Neural cell (in vitro differentiated cells): ENCODE results near the gene AP3S1. TPM values are rescaled to one million over a fixed set of nuclear protein-coding genes. Genes with fewer than 3 reads are reported as not detected.
A peak's percentile ranks its signal among the peaks of the same experiment; 100 is the strongest.

Source experiments
- H2AFZ ChIP-seq: fragments of 200-600, 300-800 bp; sonication (generic), shearing (Covaris generic); 2 replicates; pipeline ENCODE4 v1.6.0; 2014; ENCODE audit warnings: low read depth, mild to moderate bottlenecking, antibody characterized with exemption, low read length, moderate library complexity
- H3F3A ChIP-seq: fragments of 200-600 bp; shearing (Covaris generic); 2 replicates; pipeline ENCODE4 v1.6.1; 2016; ENCODE audit warnings: mild to moderate bottlenecking, moderate library complexity, mixed read lengths, antibody characterized with exemption, low read length; ENCODE audit not compliant: insufficient read depth, poor library complexity, severe bottlenecking
- H3K27ac ChIP-seq: fragments of 200-600, 300-800 bp; sonication (generic), shearing (Covaris generic); 2 replicates; pipeline ENCODE4 v1.5.1; 2014; ENCODE audit warnings: mild to moderate bottlenecking, low read length, moderate library complexity
- H3K27me3 ChIP-seq: fragments of 300-800, 200-600 bp; sonication (generic), shearing (Covaris generic); 2 replicates; pipeline ENCODE4 v1.6.0; 2014; ENCODE audit warnings: mild to moderate bottlenecking, low read depth, low read length, moderate library complexity; ENCODE audit not compliant: insufficient read depth
- H3K36me3 ChIP-seq: fragments of 300-800, 200-600 bp; sonication (generic), shearing (Covaris generic); 2 replicates; pipeline ENCODE4 v1.5.1; 2014; ENCODE audit warnings: mild to moderate bottlenecking, antibody characterized with exemption, low read length, moderate library complexity; ENCODE audit not compliant: insufficient read depth
- H3K4me2 ChIP-seq: fragments of 300-800, 200-600 bp; sonication (generic), shearing (Covaris generic); 2 replicates; pipeline ENCODE4 v1.6.0; 2014; ENCODE audit warnings: mild to moderate bottlenecking, low read length
- H3K4me3 ChIP-seq: fragments of 300-800, 200-600 bp; sonication (generic), shearing (Covaris generic); 2 replicates; pipeline ENCODE4 v1.5.1; 2014; ENCODE audit warnings: mild to moderate bottlenecking, low read length, moderate library complexity
- H3K79me2 ChIP-seq: fragments of 200-600 bp; shearing (Covaris generic); replicated peaks from 2 replicates; pipeline ENCODE4 v1.6.0; 2014; ENCODE audit warnings: mild to moderate bottlenecking, low read length, moderate library complexity; ENCODE audit not compliant: insufficient read depth
- H3K9ac ChIP-seq: fragments of 300-800, 200-600 bp; sonication (generic), shearing (Covaris generic); 2 replicates; pipeline ENCODE4 v1.6.1; 2016; ENCODE audit warnings: mild to moderate bottlenecking, low read length, mixed read lengths
- H3K9me2 ChIP-seq: fragments of 200-600 bp; shearing (Covaris generic); 2 replicates; pipeline ENCODE4 v1.6.1; 2016; ENCODE audit warnings: mild to moderate bottlenecking, low read length, mixed read lengths; ENCODE audit not compliant: insufficient read depth
- H3K9me3 ChIP-seq: fragments of 200-600, 300-800 bp; sonication (generic), shearing (Covaris generic); 2 replicates; pipeline ENCODE4 v1.6.1; 2016; ENCODE audit warnings: mild to moderate bottlenecking, mixed run types, low read length, moderate library complexity, mixed read lengths
- H4K20me1 ChIP-seq: fragments of 200-600 bp; shearing (Covaris generic); 2 replicates; pipeline ENCODE4 v1.6.1; 2016; ENCODE audit warnings: mild to moderate bottlenecking, mixed run types; ENCODE audit not compliant: insufficient read depth
- CTCF ChIP-seq: fragments of 450-650 bp; IDR thresholded peaks from 2 replicates; pipeline ENCODE4 v1.5.1; 2014; ENCODE audit warnings: antibody characterized with exemption, mild to moderate bottlenecking, moderate library complexity; ENCODE audit not compliant: poor library complexity, severe bottlenecking
- EP300 ChIP-seq: fragments of 450-650 bp; conservative IDR thresholded peaks from 2 replicates; pipeline ENCODE4 v1.6.1; 2014; ENCODE audit warnings: antibody characterized with exemption, mild to moderate bottlenecking, moderate library complexity; ENCODE audit not compliant: poor library complexity, severe bottlenecking
- EZH2 ChIP-seq: fragments of 200-600, 300-800 bp; shearing (Covaris generic), sonication (generic); IDR thresholded peaks from 2 replicates; pipeline ENCODE4 v1.6.1; 2014; ENCODE audit warnings: antibody characterized with exemption, low read length, borderline replicate concordance, mild to moderate bottlenecking; ENCODE audit not compliant: insufficient read depth, poor library complexity, severe bottlenecking
- MXI1 ChIP-seq: fragments of 450-650 bp; conservative IDR thresholded peaks from 2 replicates; pipeline ENCODE4 v1.6.1; 2014; ENCODE audit warnings: antibody characterized with exemption, mild to moderate bottlenecking; ENCODE audit not compliant: poor library complexity, severe bottlenecking
- POLR2AphosphoS5 ChIP-seq: IDR thresholded peaks from 2 replicates; pipeline ENCODE4 v1.6.1; 2012
- RAD21 ChIP-seq: fragments of 450-650 bp; conservative IDR thresholded peaks from 2 replicates; pipeline ENCODE4 v1.6.1; 2014; ENCODE audit warnings: antibody characterized with exemption, mild to moderate bottlenecking, moderate library complexity
- REST ChIP-seq: IDR thresholded peaks from 2 replicates; pipeline ENCODE4 v1.6.1; 2012; ENCODE audit warnings: borderline replicate concordance
- SMC3 ChIP-seq: fragments of 450-650 bp; conservative IDR thresholded peaks from 2 replicates; pipeline ENCODE4 v1.6.1; 2014; ENCODE audit warnings: antibody characterized with exemption, mild to moderate bottlenecking, moderate library complexity; ENCODE audit not compliant: poor library complexity
- TAF1 ChIP-seq: IDR thresholded peaks from 2 replicates; pipeline ENCODE4 v1.6.1; 2012; ENCODE audit warnings: low read depth
- polyA minus RNA-seq: library from RNA; depleted of rRNA, polyadenylated mRNA; stranded (reverse); fragments of >200 nt; gene quantifications from 2 replicates; pipeline ENCODE4 v1.2.3, GENCODE V29; 2014
- polyA plus RNA-seq: library from polyadenylated mRNA; depleted of rRNA; stranded (reverse); fragments of >200 nt; gene quantifications from 2 replicates; pipeline ENCODE4 v1.2.3, GENCODE V29; 2014

Gene AP3S1
- polyA plus RNA-seq (157 and 207 TPM in 2 replicates), polyA minus RNA-seq (79.4 and 93.9 TPM in 2 replicates)

GRCh38 chr5:115841382-115842088 lies at the start of gene AP3S1, which contains the start of gene ATG12:
AP3S1 (plus strand) TSS chr5:115841935; CDS start chr5:115842038, 103 bp downstream.
ATG12 (minus strand) TSS chr5:115841565; CDS start chr5:115841552, 13 bp downstream.
- Histone ChIP-seq H3K27me3 (no peaks in the 10 kb centered on the region), H3K27ac (peak within 1 kb of the TSS; percentile 78), H3K4me2 (peak within 1 kb of the TSS; percentile 85), H3K9ac (peak within 1 kb of the TSS; percentile 78), H3K79me2 (peaks cover 72% of the 10 kb centered on the region), H3K36me3 (no peaks in the 10 kb centered on the region), H2AFZ (peak within 1 kb of the TSS; percentile 78), H3K9me2 (no peaks in the 10 kb centered on the region), H3K9me3 (no peaks in the 10 kb centered on the region), H4K20me1 (no peaks in the 10 kb centered on the region), H3K4me3 (peak within 1 kb of the TSS; percentile 80), H3F3A (no peaks in the 10 kb centered on the region)
- TF ChIP-seq CTCF (no peak), EZH2 (no peak), SMC3 (peak; percentile 11), RAD21 (no peak), TAF1 (peak; percentile 85), EP300 (peak; percentile 46), REST (peak; percentile 46), POLR2AphosphoS5 (peak; percentile 83), MXI1 (peak; percentile 93)

- Histone ChIP-seq H3K9me3 (no peaks in the 10 kb centered on the region), H2AFZ (no peak overlapping the region), H3K36me3 (no peaks in the 10 kb centered on the region), H3K9ac (no peak overlapping the region), H3K4me2 (no peak overlapping the region), H3K9me2 (no peaks in the 10 kb centered on the region), H3F3A (no peaks in the 10 kb centered on the region), H3K4me3 (no peak overlapping the region), H3K27me3 (no peaks in the 10 kb centered on the region), H3K79me2 (no peaks in the 10 kb centered on the region), H3K27ac (no peak overlapping the region), H4K20me1 (no peaks in the 10 kb centered on the region)
- TF ChIP-seq REST, result no peak
- TF ChIP-seq SMC3, result no peak
- TF ChIP-seq TAF1, result no peak
- no peak for TF ChIP-seq EZH2
- no peak for TF ChIP-seq CTCF
- TF ChIP-seq POLR2AphosphoS5, result no peak
- no peak for TF ChIP-seq EP300
- TF ChIP-seq MXI1, result no peak
- TF ChIP-seq RAD21, result no peak
Observed at GRCh38 chr5:115795700-115796099, 46.0 kb upstream of the AP3S1 start.
